ENCODE measurements around the gene OLIG1.

Gene OLIG1

DNA sequence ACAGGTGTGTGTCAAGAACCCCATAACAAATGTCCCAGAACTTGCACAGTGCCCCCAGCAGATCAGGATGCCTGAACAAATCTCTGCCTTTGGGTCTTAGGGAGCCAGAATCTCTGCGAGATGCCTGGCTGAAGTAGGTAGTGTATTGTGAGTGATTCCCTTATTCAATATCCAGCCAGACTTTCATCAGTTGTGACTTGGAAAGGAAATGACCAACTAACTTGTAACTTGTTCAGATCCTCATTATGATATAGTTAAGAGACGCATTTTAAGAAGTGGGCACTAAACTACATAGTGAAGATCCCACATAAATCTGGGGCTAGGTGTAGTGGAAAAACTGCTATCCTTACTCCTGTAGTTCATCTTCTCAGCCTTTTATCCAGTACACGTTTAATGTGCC lies 32.4 kb upstream of the OLIG1 start:
- TF ChIP-seq CTCF (IDR thresholded peaks at IDR 0.05) (no peak), ZFX (IDR thresholded peaks at IDR 0.05; ENCODE audit: borderline replicate concordance) (no peak)
- no peak overlapping the region for H3K27ac ChIP-seq

DNA sequence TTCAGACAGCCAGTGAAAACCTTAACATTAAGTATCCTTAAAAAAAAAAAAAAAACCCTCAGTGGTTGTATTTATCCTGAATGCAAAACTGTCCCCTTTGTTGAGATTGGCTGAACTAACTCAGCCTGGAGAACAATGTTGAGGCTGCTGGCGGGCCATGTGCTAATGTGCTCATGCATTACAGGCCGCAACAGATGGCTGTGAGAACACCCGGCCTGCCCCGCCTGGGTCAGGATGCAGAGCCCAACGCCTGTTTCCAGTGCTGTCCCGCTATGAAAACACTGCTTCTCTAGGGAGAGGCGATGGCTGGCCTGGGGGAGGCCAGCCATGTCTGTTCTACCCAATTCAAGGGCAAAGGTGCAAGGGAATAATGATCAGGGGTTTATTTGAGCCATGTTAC lies 30.4 kb upstream of the OLIG1 start:
- H3K27ac ChIP-seq: no peak overlapping the region
- no peak for TF ChIP-seq ZFX (IDR thresholded peaks at IDR 0.05; ENCODE audit: borderline replicate concordance)
- TF ChIP-seq CTCF (IDR thresholded peaks at IDR 0.05): no peak

DNA sequence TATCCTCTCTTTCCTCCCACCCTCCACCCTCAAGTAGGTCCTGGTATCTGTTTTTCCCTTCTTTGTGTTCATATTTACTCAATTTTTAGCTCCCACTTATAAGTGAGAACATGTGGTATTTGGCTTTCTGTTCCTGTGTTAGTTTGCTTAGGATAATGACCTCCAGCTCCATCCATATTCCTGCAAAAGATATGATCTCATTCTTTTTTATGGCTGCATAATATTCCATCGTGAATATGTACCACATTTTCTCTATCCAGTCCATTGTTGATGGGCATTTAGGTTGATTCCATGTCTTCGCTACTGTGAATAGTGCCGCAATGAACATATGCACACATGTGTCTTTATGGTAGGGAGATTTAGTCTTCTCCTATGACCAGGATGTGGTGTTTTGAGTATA lies 29.7 kb upstream of the OLIG1 start:
- TF ChIP-seq CTCF (IDR thresholded peaks at IDR 0.05) (no peak), ZFX (IDR thresholded peaks at IDR 0.05; ENCODE audit: borderline replicate concordance) (no peak)
- no peak overlapping the region for H3K27ac ChIP-seq

- H3K27ac ChIP-seq: no peak overlapping the region
- TF ChIP-seq ZFX (IDR thresholded peaks at IDR 0.05; ENCODE audit: borderline replicate concordance): no peak
- no peak for TF ChIP-seq CTCF (IDR thresholded peaks at IDR 0.05)
These were observed 28.0 kb upstream of the OLIG1 start for GRCh38 chr21:33041981-33042380.

- TF ChIP-seq CTCF (IDR thresholded peaks at IDR 0.05) (no peak), ZFX (IDR thresholded peaks at IDR 0.05; ENCODE audit: borderline replicate concordance) (no peak)
These were observed 27.1 kb upstream of the OLIG1 start for GRCh38 chr21:33042812-33043211.

DNA sequence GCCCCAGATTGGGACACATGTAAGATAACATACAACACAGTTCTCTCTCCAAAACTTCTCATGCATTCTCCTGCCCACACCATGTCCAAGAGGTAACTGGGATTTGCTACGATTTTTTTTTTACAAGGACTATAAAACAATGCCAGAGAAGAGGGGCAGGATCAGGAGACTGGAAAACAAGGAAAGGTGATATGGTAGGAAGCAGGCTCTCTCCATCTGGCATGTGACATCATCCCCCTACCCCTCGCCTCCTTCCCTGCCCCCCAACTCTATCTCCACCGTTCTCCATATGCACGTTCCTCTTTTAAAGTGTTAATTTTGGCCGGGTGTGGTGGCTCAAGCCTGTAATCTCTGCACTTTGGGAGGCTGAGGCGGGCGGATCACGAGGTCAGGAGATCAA lies 23.5 kb upstream of the OLIG1 start:
- TF ChIP-seq ZFX (IDR thresholded peaks at IDR 0.05; ENCODE audit: borderline replicate concordance): no peak
- TF ChIP-seq CTCF (IDR thresholded peaks at IDR 0.05): no peak

More at GRCh38 chr21:33042812-33043211, 27.1 kb upstream of the OLIG1 start:
- no peak overlapping the region for H3K27ac ChIP-seq

DNA sequence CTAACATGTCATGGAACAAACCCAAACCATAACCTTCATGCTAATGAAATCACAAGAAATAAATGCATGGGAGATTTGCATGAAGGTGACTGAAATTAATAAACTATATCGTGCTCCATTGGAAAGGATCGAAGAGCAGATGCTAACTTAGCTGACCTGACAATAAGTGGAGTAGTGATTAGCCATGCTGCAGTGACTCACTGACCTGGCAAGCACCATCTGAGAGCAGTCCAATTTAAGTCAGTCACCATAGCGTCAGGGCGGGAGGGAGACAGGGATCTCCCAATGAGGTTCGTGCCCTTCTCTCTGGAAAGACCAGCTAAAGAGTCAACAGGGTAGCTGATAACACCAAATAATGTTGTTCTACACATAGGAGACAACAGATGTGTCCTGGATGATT lies 22.7 kb upstream of the OLIG1 start:
- TF ChIP-seq ZFX (IDR thresholded peaks at IDR 0.05; ENCODE audit: borderline replicate concordance): no peak
- TF ChIP-seq CTCF (IDR thresholded peaks at IDR 0.05): no peak
- H3K27ac ChIP-seq: no peak overlapping the region

More for the DNA sequence above, 23.5 kb upstream of the OLIG1 start:
- H3K27ac ChIP-seq: no peak overlapping the region

All from 22Rv1 (cell line).